ENCODE measurements around the gene PDZRN4. TPM values are rescaled to one million over a fixed set of nuclear protein-coding genes. Genes with fewer than 3 reads are reported as not detected.

PDZRN4 gene
- total and polyA plus RNA-seq, 2 of the 4 experiments (the other 2 are of a cell fraction), result not detected

GRCh38 chr12:41293011-41293410, 104.9 kb downstream of the PDZRN4 start:
- no peak overlapping the region for H2BK120ac ChIP-seq (ENCODE audit: low read depth, low read length)
- H3K4me3 ChIP-seq (ENCODE audit: insufficient read depth, low read depth, low read length), result no peak overlapping the region
- no peak overlapping the region for H3K18ac ChIP-seq (ENCODE audit: low read depth, low read length)
- H2AK5ac ChIP-seq (ENCODE audit: low read depth, low read length), result no peak overlapping the region
- no peaks in the 10 kb centered on the region for H3K27me3 ChIP-seq (ENCODE audit: control insufficient read depth, insufficient read depth, low read length)
- intact Hi-C loops (cut with micrococcal nuclease), result no loop called here
- WGBS, 2 experiments (ENCODE audit: extremely low coverage in 2 of 2, insufficient read length in 1 of 2), result 60% methylated on average over 1 of the region's 6 CpGs; no CpG with 5 or more reads in 1 of the 2 experiments
- no peaks in the 10 kb centered on the region for H3K9me3 ChIP-seq (ENCODE audit: control insufficient read depth, insufficient read depth, low read length)
- dilution Hi-C loops (cut with HindIII; ENCODE audit: low sequenced_read_pairs, unreplicated experiment), result no loop called here
- H3K4me2 ChIP-seq (ENCODE audit: low read depth, low read length), result no peak overlapping the region
- H2BK20ac ChIP-seq (ENCODE audit: low read depth, low read length), result no peak overlapping the region
- ATAC-seq (ENCODE audit: low read depth) (no peak), DNase-seq (no peak)
- no peak overlapping the region for H2BK5ac ChIP-seq (ENCODE audit: low read depth, low read length, poor library complexity, severe bottlenecking)
- in situ Hi-C loops (cut with MboI; ENCODE audit: low sequenced_read_pairs), result no loop called here
- ChIA-PET POLR2A (ENCODE audit: unreplicated experiment) (no interaction called here), CTCF (no interaction called here)
- no peak overlapping the region for H2BK15ac ChIP-seq (ENCODE audit: low read depth, low read length)
- no peak overlapping the region for H3K4ac ChIP-seq (ENCODE audit: low read depth, low read length)
- H4K91ac ChIP-seq (ENCODE audit: insufficient read depth, low read depth, low read length), result no peak overlapping the region
- BruUV-seq (replicated peaks), result no TSS peak
- no peak for TF ChIP-seq ELK1 (IDR thresholded peaks at IDR 0.05; ENCODE audit: borderline replicate concordance, low read depth, low read length)
- TF ChIP-seq MAFK (IDR thresholded peaks at IDR 0.05; ENCODE audit: low read depth, low read length), result no peak
- no peak for TF ChIP-seq RAD21 (IDR thresholded peaks at IDR 0.05; ENCODE audit: low read length)
- TF ChIP-seq, protein P1, sequence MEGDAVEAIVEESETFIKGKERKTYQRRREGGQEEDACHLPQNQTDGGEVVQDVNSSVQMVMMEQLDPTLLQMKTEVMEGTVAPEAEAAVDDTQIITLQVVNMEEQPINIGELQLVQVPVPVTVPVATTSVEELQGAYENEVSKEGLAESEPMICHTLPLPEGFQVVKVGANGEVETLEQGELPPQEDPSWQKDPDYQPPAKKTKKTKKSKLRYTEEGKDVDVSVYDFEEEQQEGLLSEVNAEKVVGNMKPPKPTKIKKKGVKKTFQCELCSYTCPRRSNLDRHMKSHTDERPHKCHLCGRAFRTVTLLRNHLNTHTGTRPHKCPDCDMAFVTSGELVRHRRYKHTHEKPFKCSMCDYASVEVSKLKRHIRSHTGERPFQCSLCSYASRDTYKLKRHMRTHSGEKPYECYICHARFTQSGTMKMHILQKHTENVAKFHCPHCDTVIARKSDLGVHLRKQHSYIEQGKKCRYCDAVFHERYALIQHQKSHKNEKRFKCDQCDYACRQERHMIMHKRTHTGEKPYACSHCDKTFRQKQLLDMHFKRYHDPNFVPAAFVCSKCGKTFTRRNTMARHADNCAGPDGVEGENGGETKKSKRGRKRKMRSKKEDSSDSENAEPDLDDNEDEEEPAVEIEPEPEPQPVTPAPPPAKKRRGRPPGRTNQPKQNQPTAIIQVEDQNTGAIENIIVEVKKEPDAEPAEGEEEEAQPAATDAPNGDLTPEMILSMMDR (conservative IDR thresholded peaks at IDR 0.05; ENCODE audit: low read depth, low read length), result no peak
- TF ChIP-seq MAZ (IDR thresholded peaks at IDR 0.05; ENCODE audit: borderline replicate concordance, low read depth, low read length), result no peak
- no peak overlapping the region for H2AFZ ChIP-seq (replicated peaks; ENCODE audit: low read length, poor library complexity)
- no peak overlapping the region for H3K9ac ChIP-seq (ENCODE audit: low read depth, low read length)
- no peaks in the 10 kb centered on the region for H3K36me3 ChIP-seq (ENCODE audit: control insufficient read depth, insufficient read depth, low read length)
- no peak overlapping the region for H3K14ac ChIP-seq (replicated peaks; ENCODE audit: low read depth, low read length)
- H3K9me1 ChIP-seq (ENCODE audit: insufficient read depth, low read length), result no peaks in the 10 kb centered on the region
- no peak overlapping the region for H3K23ac ChIP-seq (ENCODE audit: low read depth, low read length)
- no peak overlapping the region for H4K5ac ChIP-seq (ENCODE audit: low read depth, low read length)
- H4K8ac ChIP-seq (ENCODE audit: low read depth in 2 of 2, low read length in 2 of 2), result no peak overlapping the region
- no peak overlapping the region for H3K27ac ChIP-seq (ENCODE audit: insufficient read depth, low read length)
- H2AK9ac ChIP-seq (replicated peaks; ENCODE audit: low read depth, low read length, poor library complexity), result no peak overlapping the region
- H3K4me1 ChIP-seq (ENCODE audit: control insufficient read depth, insufficient read depth, low read length), result no peaks in the 10 kb centered on the region
- H3K79me1 ChIP-seq (ENCODE audit: low read depth in 1 of 2, low read length in 2 of 2), result no peaks in the 10 kb centered on the region
- no peaks in the 10 kb centered on the region for H4K20me1 ChIP-seq (ENCODE audit: insufficient read depth, low read length)
- H3K56ac ChIP-seq (ENCODE audit: extremely low read depth, insufficient read depth, low read length), result no peak overlapping the region

All from IMR-90 (cell line).